Activated naive CD8-positive, alpha-beta T cell treated with anti-CD3 and anti-CD28 coated beads for 36 hours (primary cell): Measurements from ENCODE around the gene MRTO4. TPM values are rescaled to one million over a fixed set of nuclear protein-coding genes. Genes with fewer than 3 reads are reported as not detected.

ENCODE experiments used
- DNase-seq: peaks from one replicate; pipeline ENCODE4 v3.0.0; 2021
- H3K27ac Mint-ChIP-seq: one replicate; pipeline ENCODE4 v1.8.0; 2022; ENCODE audit warnings: mild to moderate bottlenecking, moderate library complexity, mixed read lengths
- H3K27me3 Mint-ChIP-seq: one replicate; pipeline ENCODE4 v1.8.0; 2022; ENCODE audit warnings: mild to moderate bottlenecking, mixed read lengths
- H3K36me3 Mint-ChIP-seq: one replicate; pipeline ENCODE4 v1.8.0; 2021; ENCODE audit warnings: mild to moderate bottlenecking, mixed read lengths
- H3K4me1 Mint-ChIP-seq: one replicate; pipeline ENCODE4 v1.8.0; 2021; ENCODE audit warnings: mixed read lengths
- H3K4me3 Mint-ChIP-seq: one replicate; pipeline ENCODE4 v1.8.0; 2022; ENCODE audit warnings: mild to moderate bottlenecking, moderate library complexity, mixed read lengths
- H3K9me3 Mint-ChIP-seq: one replicate; pipeline ENCODE4 v1.8.0; 2022; ENCODE audit warnings: mixed read lengths
- total RNA-seq, 2 experiments: library from RNA; stranded (reverse); gene quantifications; one replicate each; pipeline ENCODE4 v1.2.3, GENCODE V29; 2021

Gene MRTO4
- total RNA-seq = 100 to 1,000 TPM; 137 to 149 TPM

DNA sequence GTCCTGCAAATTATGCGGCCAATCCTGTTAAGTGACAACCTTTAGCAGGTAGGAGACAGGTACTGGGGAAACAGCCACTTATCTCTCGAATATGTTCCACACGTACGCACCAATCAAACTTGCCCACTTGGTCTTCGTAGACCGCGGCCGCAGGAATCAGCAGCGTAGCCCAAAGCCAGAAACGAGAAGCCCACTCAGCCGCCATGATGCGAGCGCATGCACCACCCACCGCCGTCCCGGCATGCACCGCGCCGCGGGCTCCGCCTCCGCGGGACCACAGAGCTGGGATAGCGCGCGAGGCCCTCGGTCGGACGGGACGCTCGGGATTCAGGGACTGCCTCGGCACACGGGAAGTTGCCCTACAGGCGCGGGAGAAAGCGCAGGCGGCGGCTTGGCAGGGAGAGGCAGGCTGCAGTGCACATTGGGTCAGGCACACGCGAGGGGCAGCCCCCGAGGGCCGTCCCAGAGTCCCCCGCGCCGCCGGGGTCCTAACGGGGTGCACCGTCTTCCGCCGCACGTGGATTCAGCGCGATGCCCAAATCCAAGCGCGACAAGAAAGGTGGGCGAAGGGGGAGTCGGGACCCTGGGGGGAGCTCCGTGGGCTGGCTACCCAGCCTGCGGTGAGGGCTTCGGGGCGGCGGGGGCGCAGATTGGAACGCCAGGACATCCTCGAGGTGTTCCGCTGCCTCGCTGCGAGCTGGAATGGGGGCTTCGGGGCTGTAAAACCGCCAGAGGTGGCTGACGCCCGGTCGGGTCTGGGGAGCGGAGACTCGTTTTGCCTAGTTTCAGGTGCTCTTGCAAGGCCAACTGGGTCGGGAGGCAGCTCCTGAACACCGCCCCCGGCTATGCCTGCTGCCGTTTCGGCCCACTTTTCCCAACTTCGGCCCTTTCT is at the start of gene MRTO4, which contains the start of gene EMC1:
Gene MRTO4 (plus strand): TSS at position 501 of the 892 bp plus-strand sequence. CDS start 31 bp downstream, at position 532.
Gene EMC1 (minus strand): TSS at position 220 of the 892 bp plus-strand sequence. CDS start 15 bp downstream, at position 205.
- Mint-ChIP-seq H3K27ac (peak within 1 kb of the TSS; percentile 99), H3K4me3 (peak within 1 kb of the TSS; percentile 98), H3K9me3 (no peaks in the 10 kb centered on the region)

DNA sequence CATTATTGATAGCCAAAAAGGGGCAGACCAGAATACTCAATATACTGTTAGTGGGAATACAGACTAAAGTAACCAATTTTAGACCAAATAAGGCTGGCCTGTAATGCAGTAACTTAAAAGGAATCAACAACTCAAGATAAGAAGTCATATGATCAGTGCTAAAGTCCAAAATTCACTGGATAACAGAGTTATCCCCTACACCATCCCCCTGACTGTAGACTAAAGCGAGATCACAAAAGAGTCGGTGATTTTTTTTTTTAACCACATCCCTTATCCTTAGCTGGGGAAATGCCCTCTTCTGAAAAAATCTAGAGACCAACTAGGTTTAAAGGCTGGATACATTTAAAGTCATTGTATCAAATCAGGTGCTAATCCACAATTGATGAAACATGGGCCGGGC is 49.2 kb upstream of the MRTO4 start:
- H3K4me1 Mint-ChIP-seq = peaks cover 52% of the 10 kb centered on the region

More for the DNA sequence above, at the start of gene MRTO4, which contains the start of gene EMC1:
- Mint-ChIP-seq H3K27me3 (no peaks in the 10 kb centered on the region), H3K4me1 (peaks cover 38% of the 10 kb centered on the region), H3K36me3 (peaks cover 26% of the 10 kb centered on the region)
- peak; percentile 94 for DNase-seq

DNA sequence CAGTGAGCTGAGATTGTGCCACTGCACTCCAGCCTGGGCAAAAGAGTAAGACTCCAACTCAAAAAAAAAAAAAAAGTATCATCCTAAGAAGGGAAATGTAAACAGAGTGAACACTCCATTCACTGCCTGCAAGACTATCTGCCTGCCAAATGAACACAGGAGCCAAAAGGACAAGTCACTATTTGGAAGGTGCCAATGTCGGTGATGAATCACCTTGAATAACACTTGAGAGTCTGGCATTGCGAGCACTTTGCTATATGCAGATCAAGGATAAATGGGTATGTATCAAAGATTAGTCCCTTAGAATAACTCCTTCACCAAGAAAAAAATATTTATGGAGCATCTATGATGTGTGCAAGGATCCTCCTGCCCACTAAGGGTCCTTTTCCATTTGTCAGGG is 48.2 kb upstream of the MRTO4 start:
- no peak overlapping the region for H3K4me3 Mint-ChIP-seq
- peaks cover 20% of the 10 kb centered on the region for H3K36me3 Mint-ChIP-seq
- H3K27ac Mint-ChIP-seq = no peak overlapping the region
- peaks cover 58% of the 10 kb centered on the region for H3K4me1 Mint-ChIP-seq
- DNase-seq = no peak
- H3K27me3 Mint-ChIP-seq = no peaks in the 10 kb centered on the region
- no peaks in the 10 kb centered on the region for H3K9me3 Mint-ChIP-seq

More for the DNA sequence above, 49.2 kb upstream of the MRTO4 start:
- Mint-ChIP-seq H3K36me3 (peaks cover 15% of the 10 kb centered on the region), H3K9me3 (no peaks in the 10 kb centered on the region), H3K4me3 (no peak overlapping the region), H3K27ac (peak overlapping the region; percentile 49), H3K27me3 (no peaks in the 10 kb centered on the region)
- no peak for DNase-seq

DNA sequence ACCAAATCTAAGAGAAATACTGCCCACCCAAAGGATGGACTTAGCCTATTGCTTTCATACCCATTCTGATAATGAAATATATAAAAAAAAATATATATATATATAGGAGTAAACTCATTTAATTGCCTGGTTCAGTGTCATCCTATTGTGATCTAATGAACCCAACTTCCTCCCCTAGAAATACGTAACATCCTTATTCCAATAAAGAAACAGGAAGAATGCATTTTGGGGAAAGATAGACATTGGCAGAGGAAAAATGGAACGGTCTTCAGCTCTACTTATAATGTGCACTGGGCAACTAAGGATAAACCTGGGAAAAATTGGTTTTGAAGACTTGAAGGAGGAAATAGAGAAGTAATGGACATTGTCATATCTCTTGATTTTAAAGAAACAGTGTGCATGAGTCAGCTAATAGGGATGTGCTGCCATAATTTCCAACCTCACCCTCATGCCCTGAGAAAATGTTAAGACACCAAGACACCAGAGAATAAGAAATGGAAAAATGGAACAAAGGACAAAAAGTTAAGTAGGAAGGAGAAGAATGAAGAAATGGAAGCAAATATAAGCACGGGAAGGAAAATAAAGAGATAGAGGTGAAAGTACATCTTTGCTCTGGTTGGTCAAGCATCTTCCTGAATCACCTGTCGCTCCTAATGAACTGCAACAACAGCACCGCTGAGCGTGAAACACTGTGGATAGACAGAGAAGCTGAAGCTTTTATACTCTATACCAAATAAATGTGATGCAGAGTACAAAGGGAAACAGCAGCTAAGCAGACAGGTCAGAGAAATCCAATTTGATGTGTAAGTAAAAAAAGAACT is 46.9 kb upstream of the MRTO4 start:
- peaks cover 59% of the 10 kb centered on the region for H3K4me1 Mint-ChIP-seq
- H3K4me3 Mint-ChIP-seq = no peak overlapping the region
- DNase-seq = no peak
- no peaks in the 10 kb centered on the region for H3K9me3 Mint-ChIP-seq
- H3K27ac Mint-ChIP-seq = peak overlapping the region; percentile 44
- no peaks in the 10 kb centered on the region for H3K27me3 Mint-ChIP-seq
- H3K36me3 Mint-ChIP-seq = peaks cover 24% of the 10 kb centered on the region

DNA sequence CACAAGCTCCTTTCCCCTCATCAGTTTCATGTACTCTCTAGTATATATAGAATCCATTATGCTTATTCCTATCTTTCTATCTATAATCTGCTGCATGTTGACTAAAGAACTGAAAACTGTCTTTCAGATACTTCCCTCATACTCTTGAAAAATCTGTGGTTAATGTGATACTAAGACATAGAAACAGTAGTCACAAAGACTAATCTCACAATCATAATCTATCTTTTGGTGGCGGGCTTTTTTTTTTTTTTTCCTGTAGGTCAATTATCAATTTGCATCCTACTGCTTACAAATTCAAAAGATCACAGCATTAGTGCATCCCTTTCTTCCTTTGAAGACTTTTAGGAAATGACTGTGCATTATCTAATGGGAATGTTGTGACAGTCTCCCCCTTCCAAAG is 46.2 kb upstream of the MRTO4 start:
- Mint-ChIP-seq H3K4me1 (peaks cover 59% of the 10 kb centered on the region), H3K36me3 (peaks cover 27% of the 10 kb centered on the region), H3K9me3 (no peaks in the 10 kb centered on the region), H3K27ac (peak overlapping the region; percentile 30), H3K27me3 (no peaks in the 10 kb centered on the region), H3K4me3 (peak overlapping the region; percentile 5)
- DNase-seq = no peak

DNA sequence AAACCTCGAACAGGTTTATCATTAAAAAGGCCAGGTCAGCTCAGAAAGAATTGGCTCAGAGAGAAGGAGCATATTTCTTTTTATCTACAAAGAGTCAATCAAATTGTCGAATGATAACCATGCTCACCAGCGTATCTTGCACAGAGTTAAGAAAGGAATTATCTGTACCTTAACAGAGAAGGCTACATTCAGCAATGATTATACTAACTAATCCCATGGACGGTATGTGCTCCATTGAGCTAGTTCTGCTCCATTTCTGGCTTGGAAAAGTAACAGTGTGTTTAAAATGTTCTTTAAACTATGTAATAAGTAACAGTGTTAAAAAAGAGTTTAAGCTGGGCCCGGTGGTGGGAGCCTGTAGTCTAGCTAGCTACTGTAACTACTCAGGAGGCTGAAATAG is 45.8 kb upstream of the MRTO4 start:
- no peak overlapping the region for H3K4me3 Mint-ChIP-seq
- peak overlapping the region; percentile 30 for H3K27ac Mint-ChIP-seq

DNA sequence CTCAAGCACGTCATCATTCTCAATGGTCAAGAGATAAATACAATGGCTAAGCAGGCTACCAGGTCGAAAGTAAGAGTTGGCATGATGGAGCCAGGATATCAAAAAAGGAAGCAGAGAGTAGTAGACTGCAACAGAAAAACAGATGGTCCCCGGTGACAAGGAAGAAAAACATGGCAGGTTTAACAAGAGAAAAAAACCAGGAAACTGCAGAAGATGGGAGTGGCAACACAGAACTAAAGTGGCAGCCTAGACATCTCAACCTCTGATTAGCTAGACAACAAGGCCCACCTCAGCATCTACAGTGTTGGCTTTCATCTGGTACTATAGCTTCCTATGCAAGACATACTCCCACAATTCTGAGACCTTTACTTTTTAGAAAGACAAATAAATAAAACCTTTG is 44.7 kb upstream of the MRTO4 start:
- peaks cover 60% of the 10 kb centered on the region for H3K4me1 Mint-ChIP-seq
- peak overlapping the region; percentile 35 for H3K27ac Mint-ChIP-seq
- H3K4me3 Mint-ChIP-seq = peak overlapping the region; percentile 36
- H3K9me3 Mint-ChIP-seq = no peaks in the 10 kb centered on the region
- no peaks in the 10 kb centered on the region for H3K27me3 Mint-ChIP-seq
- peaks cover 39% of the 10 kb centered on the region for H3K36me3 Mint-ChIP-seq
- DNase-seq = no peak

More for the DNA sequence above, 45.8 kb upstream of the MRTO4 start:
- Mint-ChIP-seq H3K36me3 (peaks cover 30% of the 10 kb centered on the region), H3K4me1 (peaks cover 59% of the 10 kb centered on the region), H3K9me3 (no peaks in the 10 kb centered on the region), H3K27me3 (no peaks in the 10 kb centered on the region)
- no peak for DNase-seq

DNA sequence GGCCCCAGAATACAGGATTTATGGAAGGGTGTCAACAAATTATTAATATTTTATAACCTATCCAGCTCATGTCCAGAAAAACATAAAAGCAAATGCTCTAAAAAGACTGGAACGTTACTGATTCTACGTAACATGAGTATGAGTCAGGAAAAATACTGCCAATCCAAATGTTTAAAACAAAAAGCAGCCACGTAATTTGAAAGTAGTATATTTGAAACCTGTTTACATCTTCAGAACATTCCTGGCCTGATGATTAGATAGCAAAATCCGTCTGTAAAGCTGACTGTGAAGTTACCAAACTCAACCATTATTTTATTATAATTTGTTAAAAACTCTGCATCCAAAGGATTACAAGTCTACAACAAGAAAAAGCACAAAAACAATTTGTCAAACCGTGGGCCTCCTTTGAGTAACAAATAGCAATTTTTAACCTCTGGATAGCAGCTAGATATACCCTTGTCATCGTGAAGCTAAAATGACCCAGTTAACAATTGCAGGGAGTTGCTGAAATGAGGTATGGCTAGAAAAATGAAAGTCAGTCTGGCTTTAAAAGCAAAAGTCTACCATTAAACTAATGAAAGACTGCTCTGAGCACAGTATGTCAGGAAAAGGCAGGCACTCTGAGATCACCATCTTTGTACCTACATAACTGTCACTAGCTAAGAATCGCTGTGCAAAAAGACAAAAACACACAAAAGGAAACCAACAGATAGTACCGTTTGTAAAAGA is 42.7 kb upstream of the MRTO4 start:
- Mint-ChIP-seq H3K4me3 (peak overlapping the region; percentile 96), H3K27me3 (no peaks in the 10 kb centered on the region), H3K36me3 (peaks cover 51% of the 10 kb centered on the region), H3K4me1 (peaks cover 61% of the 10 kb centered on the region), H3K27ac (peak overlapping the region; percentile 95), H3K9me3 (no peaks in the 10 kb centered on the region)
- DNase-seq = no peak

DNA sequence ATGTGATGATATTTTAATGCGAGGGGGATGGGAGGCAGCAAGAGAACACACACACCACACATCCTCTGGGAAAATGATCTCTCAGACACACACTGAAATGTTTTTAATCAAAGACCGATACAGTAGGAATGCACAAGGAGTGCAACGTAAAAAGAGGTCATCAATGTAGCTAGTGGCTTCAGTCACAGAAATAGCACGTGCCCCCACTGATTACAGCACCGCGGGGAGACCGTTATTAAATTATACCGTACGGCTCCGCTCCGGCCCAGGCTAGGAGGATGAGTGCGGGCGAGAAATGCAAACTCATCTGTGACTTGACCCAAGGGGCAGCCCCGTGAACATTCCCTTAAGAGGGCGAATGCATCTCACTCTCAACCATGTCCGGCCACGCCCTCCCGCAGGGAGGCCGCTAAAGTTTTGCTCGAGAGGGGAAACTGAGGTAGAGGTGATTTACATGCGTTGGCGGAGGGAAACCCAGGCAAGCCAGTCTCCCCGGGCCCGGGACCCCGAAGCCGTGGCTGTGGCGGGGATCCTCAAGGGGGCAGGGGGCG is 42.1 kb upstream of the MRTO4 start:
- Mint-ChIP-seq H3K27ac (peak overlapping the region; percentile 95), H3K4me1 (peaks cover 60% of the 10 kb centered on the region), H3K4me3 (peak overlapping the region; percentile 96), H3K27me3 (no peaks in the 10 kb centered on the region), H3K36me3 (peaks cover 55% of the 10 kb centered on the region), H3K9me3 (no peaks in the 10 kb centered on the region)
- DNase-seq = peak; percentile 78

DNA sequence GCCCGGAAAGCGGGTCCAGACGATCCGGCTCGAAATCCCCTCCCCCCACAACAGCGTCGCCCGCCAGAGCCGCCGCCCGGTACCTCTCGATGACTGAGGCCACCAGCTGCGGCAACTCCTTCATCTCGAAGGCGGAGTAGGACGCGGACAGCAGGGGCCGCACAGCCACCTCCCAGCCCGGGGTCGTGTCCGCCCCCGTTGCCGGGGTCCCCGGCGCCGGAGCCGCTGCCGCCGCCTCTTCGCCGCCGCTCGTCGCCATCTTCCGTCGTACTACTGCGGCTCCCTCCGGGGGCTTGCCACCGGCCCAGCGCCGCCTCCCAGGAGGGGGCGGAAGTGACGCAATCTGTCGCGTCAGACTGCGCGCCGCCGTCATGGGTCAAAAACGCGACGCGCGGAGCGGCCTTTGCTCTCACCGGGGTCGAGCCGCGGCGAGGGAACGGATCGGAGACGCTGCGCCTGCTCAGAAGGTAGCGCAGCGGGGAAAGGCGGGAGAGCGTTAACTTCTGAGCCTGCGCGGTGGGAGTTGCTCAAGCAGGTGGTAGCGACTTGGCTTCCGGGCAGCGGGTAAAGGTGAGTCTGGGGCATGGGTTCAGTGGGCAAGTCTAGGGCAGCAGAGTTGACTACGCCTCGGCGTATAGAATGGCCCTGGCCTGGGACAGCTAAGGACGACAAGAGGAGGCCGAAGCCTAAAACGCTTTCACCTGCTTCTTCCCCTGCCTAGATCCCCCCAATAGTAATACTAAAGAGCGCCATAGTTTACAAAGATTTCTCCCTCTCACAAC is 41.4 kb upstream of the MRTO4 start, which contains the start of gene UBR4:
Gene UBR4 (minus strand): TSS at position 277 of the 782 bp plus-strand sequence. CDS start 18 bp downstream, at position 259.
- DNase-seq = peak; percentile 99
- H3K36me3 Mint-ChIP-seq = peaks cover 56% of the 10 kb centered on the region

DNA sequence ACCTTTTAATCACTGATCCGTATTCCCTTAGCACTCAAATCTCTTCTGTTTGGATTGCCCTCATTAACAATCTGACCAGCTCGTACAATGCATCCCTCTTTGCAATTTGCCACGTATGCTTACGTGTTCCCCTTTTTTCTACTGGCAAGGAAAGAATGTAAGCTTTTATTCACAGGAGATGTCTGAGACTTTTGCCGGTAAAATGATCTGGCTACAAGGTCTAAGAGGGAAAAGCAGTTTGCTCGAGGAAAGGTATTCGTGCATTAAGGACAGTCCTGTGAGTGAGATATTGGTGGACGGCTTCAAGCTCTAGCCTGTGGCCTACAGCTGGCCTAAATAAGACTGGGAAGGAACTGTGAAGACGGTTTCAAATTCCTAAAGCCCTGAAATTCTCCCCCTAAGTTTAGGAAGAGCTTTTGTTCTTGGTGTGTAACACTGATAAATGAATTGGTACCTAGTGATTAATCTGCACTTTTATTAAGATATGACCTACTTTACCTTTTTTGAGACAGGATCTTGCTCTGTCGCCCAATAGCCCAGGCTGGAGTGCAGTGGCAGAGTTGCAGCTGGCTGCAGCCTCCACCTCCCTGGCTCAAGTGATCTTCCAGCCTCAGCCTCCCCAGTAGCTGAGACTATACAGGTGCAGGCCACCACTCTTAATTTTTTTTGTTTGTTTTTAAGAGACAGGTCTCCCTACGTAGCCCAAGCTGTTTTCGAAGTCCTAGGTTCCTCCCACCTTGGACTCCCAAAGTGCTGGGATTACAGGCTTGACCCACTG is 40.6 kb upstream of the MRTO4 start:
- Mint-ChIP-seq H3K4me3 (peak overlapping the region; percentile 96), H3K4me1 (peaks cover 46% of the 10 kb centered on the region), H3K36me3 (peaks cover 58% of the 10 kb centered on the region), H3K27ac (peak overlapping the region; percentile 96), H3K27me3 (no peaks in the 10 kb centered on the region), H3K9me3 (no peaks in the 10 kb centered on the region)
- DNase-seq = no peak

More for the DNA sequence above, 41.4 kb upstream of the MRTO4 start, which contains the start of gene UBR4:
- Mint-ChIP-seq H3K27me3 (no peaks in the 10 kb centered on the region), H3K4me3 (peak within 1 kb of the TSS; percentile 96), H3K27ac (peak within 1 kb of the TSS; percentile 96), H3K9me3 (no peaks in the 10 kb centered on the region), H3K4me1 (peaks cover 54% of the 10 kb centered on the region)

DNA sequence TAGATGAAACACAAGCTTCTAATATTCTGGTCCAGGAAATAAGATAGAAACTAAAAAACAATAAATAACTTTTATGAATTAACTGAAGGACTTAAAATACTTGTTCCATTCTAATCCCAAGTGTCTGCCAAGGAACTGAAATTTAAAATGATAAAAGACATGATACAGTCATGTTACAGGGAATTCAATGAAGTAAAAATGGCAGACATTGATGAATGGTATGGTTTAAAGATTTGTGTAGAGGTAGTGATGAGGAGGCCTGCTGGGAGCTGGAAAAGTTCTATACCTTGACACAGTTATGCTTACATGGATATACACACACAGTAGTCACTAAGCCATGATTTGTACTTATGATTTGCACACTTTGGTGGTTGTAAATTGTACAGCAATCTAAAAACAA is 39.4 kb upstream of the MRTO4 start:
- H3K4me1 Mint-ChIP-seq = peaks cover 35% of the 10 kb centered on the region
- no peak for DNase-seq
- H3K36me3 Mint-ChIP-seq = peaks cover 57% of the 10 kb centered on the region
- H3K9me3 Mint-ChIP-seq = no peaks in the 10 kb centered on the region
- H3K4me3 Mint-ChIP-seq = peak overlapping the region; percentile 96
- H3K27me3 Mint-ChIP-seq = no peaks in the 10 kb centered on the region
- peak overlapping the region; percentile 52 for H3K27ac Mint-ChIP-seq

DNA sequence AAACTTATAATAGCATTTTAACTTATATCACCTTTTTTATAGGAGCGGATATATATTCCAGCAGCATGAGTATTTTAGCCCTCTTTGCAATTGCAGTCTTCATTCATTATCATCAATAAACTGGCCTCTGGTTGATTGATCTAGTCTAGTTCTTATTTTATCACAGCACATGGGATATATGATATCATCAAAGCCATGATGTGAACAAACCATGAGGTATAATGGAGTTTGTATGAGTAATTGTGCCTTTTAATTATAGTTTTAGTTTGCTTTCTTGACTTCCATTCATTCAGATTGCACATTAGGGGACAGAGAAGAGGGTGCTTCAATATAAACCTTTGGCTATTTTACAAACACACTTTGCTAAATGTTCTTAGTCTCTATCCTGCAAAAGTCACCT is 38.0 kb upstream of the MRTO4 start:
- no peaks in the 10 kb centered on the region for H3K9me3 Mint-ChIP-seq
- no peak overlapping the region for H3K27ac Mint-ChIP-seq
- H3K4me3 Mint-ChIP-seq = no peak overlapping the region
- DNase-seq = no peak
- H3K4me1 Mint-ChIP-seq = peaks cover 29% of the 10 kb centered on the region
- peaks cover 54% of the 10 kb centered on the region for H3K36me3 Mint-ChIP-seq
- H3K27me3 Mint-ChIP-seq = no peaks in the 10 kb centered on the region
